ENCODE results near the gene ACOT11. TPM values are rescaled to one million over a fixed set of nuclear protein-coding genes. Genes with fewer than 3 reads are reported as not detected.

Gene ACOT11
- polyA plus RNA-seq, 1 of the 3 experiments (the other 2 are of a cell fraction): 6.9 TPM

DNA sequence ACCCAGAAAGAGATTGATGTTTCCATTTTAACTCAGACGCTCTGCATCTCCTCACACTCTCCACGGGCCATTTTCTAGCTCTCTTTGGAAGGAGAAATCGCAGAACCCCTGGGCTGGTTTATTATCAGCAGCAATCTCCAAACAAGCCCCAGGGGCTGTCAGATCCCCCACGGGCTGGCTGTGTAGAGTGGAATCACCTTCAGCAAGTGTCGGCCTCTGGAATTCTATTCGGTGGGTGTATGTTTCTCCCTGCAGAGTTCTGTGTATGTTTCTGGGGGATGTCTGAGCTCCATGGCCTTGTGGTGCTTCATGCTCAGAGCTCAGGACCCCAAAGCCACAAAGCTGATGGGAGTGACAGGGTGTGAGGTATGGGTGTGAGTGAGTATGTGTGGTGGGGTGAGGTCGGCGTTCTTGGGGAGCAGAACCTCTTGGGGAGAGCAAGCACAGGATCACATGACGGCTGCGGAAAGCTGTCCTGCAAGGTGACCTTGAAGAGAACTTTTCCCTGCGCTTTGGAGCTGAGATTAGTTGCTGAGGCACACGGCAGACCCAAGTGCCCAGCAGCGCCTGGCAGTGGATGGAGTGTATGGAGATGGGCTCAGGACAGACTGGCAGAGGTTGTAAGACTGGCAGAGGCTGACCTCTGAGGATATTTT lies 489 bp downstream of the ACOT11 start:
- H3K27me3 ChIP-seq (ENCODE audit: insufficient read depth): no peaks in the 10 kb centered on the region
- H3K4me3 ChIP-seq (ENCODE audit: low read depth in 2 of 2, low read length in 1 of 2): peak overlapping the region; percentile 41 to 44; a peak in 3 of 4 replicates
- H3K9me2 ChIP-seq: no peaks in the 10 kb centered on the region
- CTCF ChIA-PET: interaction anchor here (0.6 to 3.4 kb wide), 49 partner anchors 10 to 688 kb away, joined by 3 to 40 read pairs (median 4); partner anchors contain the start of genes CYB5RL, MRPL37 and SSBP3
- peak overlapping the region; percentile 92 for H2AFZ ChIP-seq (ENCODE audit: low read depth)
- peaks cover 0 to 3% of the 10 kb centered on the region in 2 experiments for H3K36me3 ChIP-seq (replicated peaks in 1 of 2; ENCODE audit: control insufficient read depth in 1 of 2, insufficient read depth in 2 of 2, low read length in 1 of 2)
- no peak for TF ChIP-seq MEF2A (IDR thresholded peaks at IDR 0.05; ENCODE audit: borderline replicate concordance, low read depth)
- no peak for TF ChIP-seq MXI1 (IDR thresholded peaks at IDR 0.05; ENCODE audit: low read depth, low read length)
- no peak for TF ChIP-seq TCF12 (IDR thresholded peaks at IDR 0.05)
- no peak for TF ChIP-seq POLR2AphosphoS5 (IDR thresholded peaks at IDR 0.05; ENCODE audit: low read depth, low read length)
- TF ChIP-seq, protein P1, sequence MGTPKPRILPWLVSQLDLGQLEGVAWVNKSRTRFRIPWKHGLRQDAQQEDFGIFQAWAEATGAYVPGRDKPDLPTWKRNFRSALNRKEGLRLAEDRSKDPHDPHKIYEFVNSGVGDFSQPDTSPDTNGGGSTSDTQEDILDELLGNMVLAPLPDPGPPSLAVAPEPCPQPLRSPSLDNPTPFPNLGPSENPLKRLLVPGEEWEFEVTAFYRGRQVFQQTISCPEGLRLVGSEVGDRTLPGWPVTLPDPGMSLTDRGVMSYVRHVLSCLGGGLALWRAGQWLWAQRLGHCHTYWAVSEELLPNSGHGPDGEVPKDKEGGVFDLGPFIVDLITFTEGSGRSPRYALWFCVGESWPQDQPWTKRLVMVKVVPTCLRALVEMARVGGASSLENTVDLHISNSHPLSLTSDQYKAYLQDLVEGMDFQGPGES (IDR thresholded peaks at IDR 0.05; ENCODE audit: low read depth, low read length): no peak
- 0 out of 2 replicates have a peak, but pooled peaks have one; percentile 27 for TF ChIP-seq GATA2 (CRISPR knock-in tag; IDR thresholded peaks at IDR 0.05)
- no peak for TF ChIP-seq EZH2phosphoT487 (IDR thresholded peaks at IDR 0.05; ENCODE audit: borderline replicate concordance, low read depth)
- H3K9ac ChIP-seq: peak overlapping the region; percentile 66
- H3K79me2 ChIP-seq (ENCODE audit: insufficient read depth): no peaks in the 10 kb centered on the region; the same call in 1 of the 2 replicates
- H3K27ac ChIP-seq (ENCODE audit: low read depth in 2 of 2, low read length in 1 of 2): peak overlapping the region; percentile 82 to 96; a peak in 3 of 4 replicates
- H3K4me2 ChIP-seq: peak overlapping the region; percentile 78
- POLR2A ChIA-PET: interaction anchor here (0.6 to 1.9 kb wide), 10 partner anchors 11 to 496 kb away, joined by 3 to 13 read pairs (median 4); partner anchors contain the start of gene TMEM59
- H3K9me3 ChIP-seq: no peaks in the 10 kb centered on the region
- peaks cover 21 to 57% of the 10 kb centered on the region in 2 experiments for H3K4me1 ChIP-seq (ENCODE audit: control insufficient read depth in 1 of 2, insufficient read depth in 2 of 2, low read depth in 1 of 2, low read length in 1 of 2)
- H4K20me1 ChIP-seq (ENCODE audit: insufficient read depth): no peaks in the 10 kb centered on the region
- 51% methylated on average over 13 of the region's 13 CpGs for WGBS (ENCODE audit: low lambda C conversion rate)
- peaks cover 10% of the 10 kb centered on the region for H3F3A ChIP-seq (replicated peaks; ENCODE audit: insufficient read depth)
- DNase-seq: no peak

DNA sequence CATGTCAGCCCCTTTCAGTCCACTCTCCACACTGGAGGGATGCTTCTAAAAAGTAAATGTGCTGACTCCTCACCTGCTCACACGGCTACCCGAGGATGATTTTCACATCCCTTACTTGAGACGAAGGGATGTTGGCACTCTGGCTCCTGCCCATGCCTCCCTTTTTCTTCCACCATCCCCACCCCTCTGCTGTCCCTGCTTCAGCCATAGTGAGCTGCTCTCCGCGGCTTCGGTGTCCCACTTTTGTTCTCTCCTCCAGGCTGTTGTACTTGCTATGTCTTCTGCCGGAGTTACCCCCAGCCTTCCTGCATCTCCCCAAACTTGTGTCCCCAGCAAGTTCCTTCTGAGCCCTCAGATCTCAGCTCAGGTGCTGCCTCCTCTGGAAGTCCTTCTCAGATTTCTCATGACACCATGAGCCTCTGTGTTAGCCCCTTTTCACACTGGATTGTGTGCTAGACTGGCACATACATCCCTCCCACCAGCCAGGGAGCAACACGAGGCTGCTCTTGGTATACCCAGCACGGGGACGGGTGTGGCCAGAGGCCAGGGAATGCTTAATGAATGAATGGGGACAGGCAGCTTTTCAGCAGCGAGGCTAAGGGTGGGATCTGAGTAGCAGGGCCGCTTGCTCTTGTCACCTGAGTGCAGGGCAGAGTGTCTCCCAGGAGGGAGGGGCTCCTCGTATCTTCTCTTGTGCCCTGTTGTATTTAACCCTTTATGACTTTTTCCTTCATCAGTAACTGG lies 1.3 kb downstream of the ACOT11 start:
- no peaks in the 10 kb centered on the region; the same call in 1 of the 2 replicates for H3K79me2 ChIP-seq (ENCODE audit: insufficient read depth)
- peaks cover 14 to 48% of the 10 kb centered on the region in 2 experiments for H3K4me1 ChIP-seq (ENCODE audit: control insufficient read depth in 1 of 2, insufficient read depth in 2 of 2, low read depth in 1 of 2, low read length in 1 of 2)
- H3K9me2 ChIP-seq: no peaks in the 10 kb centered on the region
- peak overlapping the region in 1 of 2 experiments; percentile 96; a peak in 2 of 4 replicates for H3K27ac ChIP-seq (ENCODE audit: low read depth in 2 of 2, low read length in 1 of 2)
- no peak overlapping the region for H3K9ac ChIP-seq
- H3K27me3 ChIP-seq (ENCODE audit: insufficient read depth): no peaks in the 10 kb centered on the region
- no peak for DNase-seq
- TF ChIP-seq CHD2 (IDR thresholded peaks at IDR 0.05; ENCODE audit: low read length, partially characterized antibody): no peak
- no peak for TF ChIP-seq GATA2 (CRISPR knock-in tag; IDR thresholded peaks at IDR 0.05)
- no peak for TF ChIP-seq SMC3 (IDR thresholded peaks at IDR 0.05; ENCODE audit: low read depth, low read length)
- TF ChIP-seq FOXJ3 (CRISPR knock-in tag; IDR thresholded peaks at IDR 0.05): no peak
- TF ChIP-seq GABPA (IDR thresholded peaks at IDR 0.05; ENCODE audit: low read depth): no peak
- no peak for TF ChIP-seq MEF2A (IDR thresholded peaks at IDR 0.05; ENCODE audit: borderline replicate concordance, low read depth)
- H4K20me1 ChIP-seq (ENCODE audit: insufficient read depth): no peaks in the 10 kb centered on the region
- H3K4me2 ChIP-seq: peak overlapping the region; percentile 78; the same call in 1 of the 2 replicates
- peak overlapping the region in 1 of 2 experiments; percentile 44; a peak in 2 of 4 replicates for H3K4me3 ChIP-seq (ENCODE audit: low read depth in 2 of 2, low read length in 1 of 2)
- H2AFZ ChIP-seq (ENCODE audit: low read depth): no peak overlapping the region
- H3F3A ChIP-seq (replicated peaks; ENCODE audit: insufficient read depth): peaks cover 3% of the 10 kb centered on the region
- ChIA-PET CTCF (interaction anchor here (0.7 to 2.4 kb wide), 10 partner anchors 10 to 479 kb away, joined by 3 to 10 read pairs (median 4); no protein-coding TSS in a partner anchor), POLR2A (no interaction called here)
- no peaks in the 10 kb centered on the region for H3K9me3 ChIP-seq
- WGBS (ENCODE audit: low lambda C conversion rate): 65% methylated on average over 13 of the region's 13 CpGs
- H3K36me3 ChIP-seq (replicated peaks in 1 of 2; ENCODE audit: control insufficient read depth in 1 of 2, insufficient read depth in 2 of 2, low read length in 1 of 2): peaks cover 0 to 3% of the 10 kb centered on the region in 2 experiments
